K562 (cell line): ENCODE data around the gene NHLH1. TPM values are rescaled to one million over a fixed set of nuclear protein-coding genes. Genes with fewer than 3 reads are reported as not detected.
A peak's percentile ranks its signal among the peaks of the same experiment; 100 is the strongest.

ENCODE experiments used
- ATAC-seq: fragments of 200-7000 bp; cut with Tn5 transposase; 3 replicates; pipeline ENCODE4 v1.9.1; 2020; ENCODE audit warnings: moderate library complexity
- BruUV-seq: library from RNA; stranded (reverse); fragments of 400-500 nt; replicated peaks from 2 replicates; lab custom pipeline; 2021; lab: Mats Ljungman, UMichigan
- CTCF ChIA-PET: fragments of 300-600 bp; formaldehyde crosslinking; extraction: SDS; loops from one replicate; lab custom pipeline; 2021; ENCODE audit warnings: low intra/inter-chr PET ratio; lab: Yijun Ruan, JAX
- POLR2A ChIA-PET: fragments of 300-600, 350-650 bp; sonication (Branson Sonifier 250); formaldehyde crosslinking; extraction: SDS; loops from one replicate; lab custom pipeline; 2021; ENCODE audit warnings: antibody characterized with exemption, inconsistent platforms; lab: Yijun Ruan, JAX
- DNase-seq, 4 experiments: peaks; one replicate each; pipeline versions ENCODE4 v3.0.0 to v3.0.0-alpha.2; 2011 to 2018; ENCODE audit warnings: low spot score in 3 of 4, mixed read lengths in 3 of 4; ENCODE audit errors: extremely low read depth in 1 of 4
- FAIRE-seq: peaks from 2 replicates; lab custom pipeline; 2011; peaks lifted over from hg19 to GRCh38; lab: Jason Lieb, UNC
- H2AFZ ChIP-seq: 2 replicates; pipeline ENCODE4 v1.6.0; 2011; ENCODE audit warnings: low read depth, low read length, control low read depth, inconsistent platforms
- H3K27ac ChIP-seq: fragments of 200-600 bp; 3 replicates; pipeline ENCODE4 v1.8.0; 2011; ENCODE audit warnings: low read depth, mild to moderate bottlenecking, control low read depth, inconsistent platforms, low read length, moderate library complexity, mixed read lengths; ENCODE audit errors: extremely low read depth
- H3K27me3 ChIP-seq, 2 experiments: fragments of 300-600 bp in 1 of 2; 2 replicates in 1 of 2; 3 replicates in 1 of 2; pipeline versions ENCODE4 v1.6.0 to v1.8.0; 2011; ENCODE audit warnings: inconsistent platforms in 2 of 2, low read length in 2 of 2, mild to moderate bottlenecking in 1 of 2, mixed read lengths in 1 of 2, moderate library complexity in 1 of 2; ENCODE audit not compliant: control insufficient read depth in 2 of 2, insufficient read depth in 2 of 2
- H3K36me3 ChIP-seq: fragments of 300-600 bp; 3 replicates; pipeline ENCODE4 v1.8.0; 2011; ENCODE audit warnings: mild to moderate bottlenecking, low read length, inconsistent platforms; ENCODE audit not compliant: control insufficient read depth, insufficient read depth
- H3K4me1 ChIP-seq, 2 experiments: fragments of 200-600 bp in 1 of 2; replicated peaks in 1 of 2; 2 replicates in 1 of 2; 3 replicates in 1 of 2; pipeline versions ENCODE4 v1.5.1 to v1.8.0; 2011; ENCODE audit warnings: inconsistent platforms in 2 of 2, low read length in 2 of 2, mild to moderate bottlenecking in 1 of 2, mixed read lengths in 1 of 2, moderate library complexity in 1 of 2; ENCODE audit not compliant: control insufficient read depth in 2 of 2, insufficient read depth in 2 of 2
- H3K4me2 ChIP-seq: 2 replicates; pipeline ENCODE4 v1.6.1; 2011; ENCODE audit warnings: low read length, control low read depth, inconsistent platforms, mixed read lengths; ENCODE audit not compliant: insufficient read depth
- H3K4me3 ChIP-seq: fragments of 200-600 bp; sonication (generic), shearing (Covaris generic); 2 replicates; pipeline ENCODE4 v1.5.1; 2016; ENCODE audit warnings: control low read depth, inconsistent platforms
- H3K79me2 ChIP-seq: fragments of 200-600 bp; 3 replicates; pipeline ENCODE4 v1.8.0; 2011; ENCODE audit warnings: low read length, inconsistent platforms; ENCODE audit not compliant: control insufficient read depth, insufficient read depth
- H3K9ac ChIP-seq, 2 experiments: 2 replicates each; pipeline versions ENCODE4 v1.6.0 to v1.6.1; 2011; ENCODE audit warnings: low read depth in 2 of 2, low read length in 2 of 2, control low read depth in 1 of 2, inconsistent platforms in 1 of 2, mild to moderate bottlenecking in 1 of 2, mixed read lengths in 1 of 2; ENCODE audit not compliant: insufficient read depth in 1 of 2
- H3K9me1 ChIP-seq: one replicate; pipeline ENCODE4 v1.6.0; 2011; ENCODE audit warnings: inconsistent platforms, mild to moderate bottlenecking, low read length, moderate library complexity; ENCODE audit not compliant: control insufficient read depth, insufficient read depth
- H3K9me3 ChIP-seq: replicated peaks from 2 replicates; pipeline ENCODE4 v1.5.1; 2011; ENCODE audit warnings: low read depth, low read length, inconsistent platforms; ENCODE audit not compliant: control insufficient read depth, insufficient read depth
- H4K20me1 ChIP-seq: replicated peaks from 2 replicates; pipeline ENCODE4 v1.6.1; 2011; ENCODE audit warnings: low read length, inconsistent platforms, mixed read lengths; ENCODE audit not compliant: control insufficient read depth, insufficient read depth
- ATF7 ChIP-seq: fragments of 450-650 bp; IDR thresholded peaks from 2 replicates; pipeline ENCODE4 v1.7.1; 2014; ENCODE audit warnings: mild to moderate bottlenecking, moderate library complexity
- FOXK2 ChIP-seq, 2 experiments: fragments of 450-650 bp; IDR thresholded peaks in 1 of 2; conservative IDR thresholded peaks in 1 of 2; 2 replicates each; pipeline ENCODE4 v1.6.1; 2016; ENCODE audit warnings: low read depth in 2 of 2, mild to moderate bottlenecking in 1 of 2
- MYC ChIP-seq, 2 experiments: fragments of 250-450 bp in 1 of 2; sonication (Bioruptor Pico) in 1 of 2; IDR thresholded peaks; 2 replicates each; pipeline versions ENCODE4 v1.5.1 to v1.6.1; 2012 to 2021; ENCODE audit warnings: low read depth in 2 of 2, borderline replicate concordance in 1 of 2, improper control_type of control experiment in 1 of 2, low read length in 1 of 2, mild to moderate bottlenecking in 1 of 2, moderate library complexity in 1 of 2
- PRDM10 ChIP-seq: fragments of 450-650 bp; IDR thresholded peaks from 2 replicates; pipeline ENCODE4 v1.6.1; 2018; ENCODE audit not compliant: partially characterized antibody
- SRSF1 ChIP-seq: fragments of 200-400 bp; formaldehyde crosslinking; IDR thresholded peaks from 2 replicates; pipeline ENCODE4 v1.6.1; 2017; ENCODE audit warnings: mild to moderate bottlenecking, low read depth, low read length, moderate library complexity
- ZKSCAN3 ChIP-seq: fragments of 250-450 bp; sonication (Bioruptor Pico); IDR thresholded peaks from 2 replicates; pipeline ENCODE4 v1.4.0; 2020
- WGBS: fragments of 100-300 bp; shearing (Covaris generic); methylation state at CpG from one replicate; pipeline ENCODE4 v1.1.6; 2016; ENCODE audit warnings: low coverage, mixed read lengths; ENCODE audit not compliant: insufficient coverage; ENCODE audit errors: missing lambda C conversion rate; 5-methylcytosine and 5-hydroxymethylcytosine counted together
- in situ Hi-C: fragments of 300-500 bp; cut with MboI; formaldehyde crosslinking; loops from 4 replicates; pipeline ENCODE4 v1.15.0; 2018; ENCODE audit warnings: inconsistent platforms, mixed read lengths
- intact Hi-C: fragments of 100-400 bp; cut with micrococcal nuclease; formaldehyde crosslinking; loops from 2 replicates; pipeline ENCODE4 v1.14.2; 2022
- polyA plus RNA-seq, 8 experiments: library from polyadenylated mRNA; depleted of rRNA in 4 of 8; stranded (reverse) in 5 of 8; unstranded in 3 of 8; fragments of >200 nt; fragmentation: Nextera tagmentation in 2 of 8; fragmentation: Illumina TruSeq in 1 of 8; extraction: Ambion mirVana in 2 of 8; extraction: Trizol in 1 of 8; gene quantifications; 2 replicates each; pipeline versions ENCODE4 v1.2.1 to v1.2.3, GENCODE V29; 2011 to 2014; ENCODE audit warnings: inconsistent platforms in 1 of 8, missing spikeins in 1 of 8
- total RNA-seq, 7 experiments: library from RNA; depleted of rRNA in 6 of 7; stranded (reverse); fragments of >200 nt in 6 of 7; fragmentation: Illumina TruSeq in 2 of 7; extraction: Trizol in 2 of 7; gene quantifications; 2 replicates each; pipeline versions ENCODE4 v1.2.1 to v1.2.3, GENCODE V29; 2011 to 2021; ENCODE audit warnings: low replicate concordance in 1 of 7

The NHLH1 gene
- total and polyA plus RNA-seq, 9 of the 15 experiments (the other 6 are each of a cell fraction or from before 2014, with no cell fraction given): 0.09 to 1.3 (median 0.35) TPM; not detected in 1

GRCh38 chr1:160419838-160420169 lies 52.9 kb downstream of the NHLH1 start:
- TF ChIP-seq PRDM10 (peak; percentile 95), SRSF1 (no peak), ATF7 (peak; percentile 30; the same call in 1 of the 2 replicates), MYC (IDR thresholded peaks at IDR 0.05; ENCODE audit: low read depth, low read length) (no peak), MYC (CRISPR knock-in tag; IDR thresholded peaks at IDR 0.05; ENCODE audit: borderline replicate concordance, low read depth) (no peak), FOXK2 (conservative IDR thresholded peaks at IDR 0.05 in 1 of 2, IDR thresholded peaks at IDR 0.05 in 1 of 2; ENCODE audit: low read depth in 2 of 2) (0 out of 4 replicates have a peak, but pooled peaks of 1 of the 2 experiments have one; percentile 46), ZKSCAN3 (CRISPR knock-in tag) (no peak)
- DNase-seq: no peak
- ATAC-seq: peak; percentile 39
- 8% methylated on average over 4 of the region's 4 CpGs for WGBS
- Histone ChIP-seq H3K9ac (peak overlapping the region in 1 of 2 experiments; percentile 54; a peak in 3 of 4 replicates), H3K9me3 (no peaks in the 10 kb centered on the region), H2AFZ (peak overlapping the region; percentile 48; the same call in 1 of the 2 replicates), H3K4me1 (peaks cover 29 to 32% of the 10 kb centered on the region in 2 experiments), H3K27ac (no peak overlapping the region; the same call in 2 of the 3 replicates), H3K9me1 (no peaks in the 10 kb centered on the region), H3K4me2 (no peak overlapping the region), H3K79me2 (no peaks in the 10 kb centered on the region), H3K27me3 (no peaks in the 10 kb centered on the region), H3K36me3 (no peaks in the 10 kb centered on the region), H4K20me1 (0 out of 2 replicates have a peak, but pooled peaks cover 4% of the 10 kb centered on the region), H3K4me3 (no peak overlapping the region)
- FAIRE-seq: no peak
- POLR2A ChIA-PET: no interaction called here
- in situ Hi-C loops: no loop called here
- no TSS peak for BruUV-seq
- intact Hi-C loops: no loop called here
- CTCF ChIA-PET: interaction anchor here (0.7 kb wide), 1 partner anchor 203 kb away, joined by 3 read pairs; no protein-coding TSS in a partner anchor
